NT2/D1 (cell line): Measurements from ENCODE around the gene IL5RA.

Experiments
- SUZ12 ChIP-seq: IDR thresholded peaks from 2 replicates; pipeline ENCODE4 v1.6.1; 2011; ENCODE audit not compliant: insufficient read length, insufficient read depth; ENCODE audit errors: extremely low read depth
- ZNF274 ChIP-seq: IDR thresholded peaks from 2 replicates; pipeline ENCODE4 v1.6.1; 2011; ENCODE audit warnings: mild to moderate bottlenecking, low read depth, low read length

- TF ChIP-seq SUZ12, result no peak
- no peak for TF ChIP-seq ZNF274
Measured at GRCh38 chr3:3071136-3071535, 39.0 kb downstream of the IL5RA start.
